ENCODE results near the gene FLNC. TPM values are rescaled to one million over a fixed set of nuclear protein-coding genes. Genes with fewer than 3 reads are reported as not detected.

The FLNC gene
- total RNA-seq, 1 donor from 2014 or later, result 31.9 TPM

DNA sequence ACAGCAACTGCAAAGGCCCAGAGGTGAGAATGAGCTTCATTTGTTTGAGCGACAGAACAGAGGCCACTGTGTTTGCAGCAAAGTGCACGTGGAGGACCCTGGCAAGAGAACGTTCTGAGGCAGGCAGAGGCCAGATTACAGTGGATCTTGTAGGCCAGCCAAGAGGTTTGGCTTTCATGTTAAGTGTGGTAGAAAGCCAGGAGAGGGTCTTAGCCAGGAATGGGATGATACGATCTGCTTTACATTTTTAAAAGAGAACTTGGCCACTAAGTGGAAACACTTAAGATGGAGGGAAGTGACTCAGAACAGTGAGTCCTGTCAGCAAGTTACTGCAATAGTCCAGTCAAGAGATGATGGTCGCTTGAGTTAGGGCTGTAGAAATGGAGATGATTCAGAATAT, 33.9 kb upstream of the FLNC start:
- intact Hi-C loops (cut with DNase I), result no loop called here
- no peak for DNase-seq (ENCODE audit: extremely low spot score in 2 of 2)

DNA sequence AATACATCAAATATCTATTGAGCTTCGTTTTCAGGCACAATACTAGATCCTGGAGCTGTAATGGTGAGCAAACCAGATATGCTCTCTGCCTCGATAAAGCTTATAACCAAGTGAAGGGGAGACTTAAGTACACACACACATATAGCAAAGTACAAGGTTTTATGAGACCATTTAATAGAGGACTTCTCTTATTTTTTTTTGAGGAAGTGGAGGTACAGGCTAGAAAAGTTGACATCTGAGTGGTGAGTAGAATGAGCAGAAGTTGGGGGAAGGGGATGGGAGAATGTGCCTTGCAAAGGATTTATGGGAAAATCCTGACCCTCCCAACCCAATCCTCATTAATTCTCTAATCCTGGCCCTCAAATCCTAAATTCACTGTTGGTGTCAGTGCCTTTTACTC, 30.8 kb upstream of the FLNC start:
- Histone ChIP-seq H3K9me3 (no peaks in the 10 kb centered on the region), H3K27me3 (no peaks in the 10 kb centered on the region), H3K4me3 (no peak overlapping the region), H3K36me3 (no peaks in the 10 kb centered on the region), H3K4me1 (no peaks in the 10 kb centered on the region), H3K27ac (no peak overlapping the region)
- DNase-seq (ENCODE audit: extremely low spot score in 2 of 2), result no peak
- intact Hi-C loops (cut with DNase I), result no loop called here
- no peak for TF ChIP-seq POLR2A (IDR thresholded peaks at IDR 0.05)
- TF ChIP-seq CTCF (IDR thresholded peaks at IDR 0.05), result no peak
- TF ChIP-seq POLR2AphosphoS5 (IDR thresholded peaks at IDR 0.05; ENCODE audit: insufficient read depth in 1 of 2, low read depth in 1 of 2), result no peak

More for the DNA sequence above, 33.9 kb upstream of the FLNC start:
- Histone ChIP-seq H3K27ac (no peak overlapping the region), H3K4me3 (no peak overlapping the region), H3K36me3 (no peaks in the 10 kb centered on the region), H3K27me3 (no peaks in the 10 kb centered on the region), H3K4me1 (peaks cover 17% of the 10 kb centered on the region), H3K9me3 (no peaks in the 10 kb centered on the region)
- no peak for TF ChIP-seq POLR2AphosphoS5 (IDR thresholded peaks at IDR 0.05; ENCODE audit: insufficient read depth in 1 of 2, low read depth in 1 of 2)
- TF ChIP-seq POLR2A (IDR thresholded peaks at IDR 0.05), result no peak
- TF ChIP-seq CTCF (IDR thresholded peaks at IDR 0.05), result no peak

DNA sequence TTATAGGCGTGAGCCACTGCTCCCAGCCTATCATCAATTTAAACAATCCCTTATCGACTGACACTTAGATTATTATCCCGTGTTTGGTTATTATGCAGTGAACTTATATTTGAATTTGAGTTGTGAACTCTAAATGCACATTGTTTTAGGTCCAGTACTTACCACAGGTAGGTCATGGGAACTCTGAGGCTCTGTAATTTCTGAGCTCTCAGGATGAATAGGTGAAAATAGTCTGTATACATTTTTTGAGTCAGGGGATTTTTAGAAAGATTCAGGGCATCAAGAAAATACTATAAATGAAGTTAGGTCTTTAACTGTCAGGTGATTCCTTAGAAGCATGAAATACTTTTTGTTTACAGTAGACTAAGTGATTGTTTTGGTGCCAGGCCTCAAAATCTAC, 29.6 kb upstream of the FLNC start:
- TF ChIP-seq POLR2AphosphoS5 (IDR thresholded peaks at IDR 0.05; ENCODE audit: insufficient read depth in 1 of 2, low read depth in 1 of 2) (no peak), POLR2A (IDR thresholded peaks at IDR 0.05) (no peak), CTCF (IDR thresholded peaks at IDR 0.05) (no peak)
- no peak for DNase-seq (ENCODE audit: extremely low spot score in 2 of 2)

DNA sequence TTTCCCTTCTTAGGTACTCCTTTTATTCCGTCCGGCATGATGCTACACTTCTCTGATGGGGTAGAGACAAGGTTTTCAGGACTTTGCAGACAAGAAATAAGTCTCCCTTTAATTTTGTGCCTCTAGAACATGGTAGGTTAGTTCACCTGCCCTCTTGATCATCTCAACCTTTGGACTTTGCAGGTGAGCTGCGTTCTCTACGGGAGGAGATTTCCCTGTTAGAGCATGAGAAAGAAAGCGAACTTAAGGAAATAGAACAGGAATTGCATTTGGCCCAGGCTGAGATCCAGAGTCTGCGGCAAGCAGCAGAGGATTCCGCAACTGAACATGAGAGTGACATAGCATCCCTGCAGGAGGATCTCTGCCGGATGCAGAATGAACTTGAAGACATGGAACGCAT, 29.2 kb upstream of the FLNC start:
- Histone ChIP-seq H3K27ac (no peak overlapping the region), H3K4me1 (no peaks in the 10 kb centered on the region), H3K36me3 (peaks cover 0 to 4% of the 10 kb centered on the region in 2 donors), H3K9me3 (no peaks in the 10 kb centered on the region), H3K27me3 (no peaks in the 10 kb centered on the region), H3K4me3 (no peak overlapping the region)
- DNase-seq (ENCODE audit: extremely low spot score in 2 of 2), result no peak
- intact Hi-C loops (cut with DNase I), result no loop called here
- TF ChIP-seq CTCF (IDR thresholded peaks at IDR 0.05) (no peak), POLR2A (IDR thresholded peaks at IDR 0.05) (no peak), POLR2AphosphoS5 (IDR thresholded peaks at IDR 0.05; ENCODE audit: insufficient read depth in 1 of 2, low read depth in 1 of 2) (no peak)

More for the DNA sequence above, 29.6 kb upstream of the FLNC start:
- Histone ChIP-seq H3K4me1 (no peaks in the 10 kb centered on the region), H3K36me3 (peaks cover 0 to 4% of the 10 kb centered on the region in 2 donors), H3K27ac (no peak overlapping the region), H3K27me3 (no peaks in the 10 kb centered on the region), H3K4me3 (no peak overlapping the region), H3K9me3 (no peaks in the 10 kb centered on the region)
- intact Hi-C loops (cut with DNase I), result no loop called here

GRCh38 chr7:128801667-128802418, 28.4 kb upstream of the FLNC start:
- H3K36me3 ChIP-seq, result peaks cover 0 to 4% of the 10 kb centered on the region in 2 donors
- no peak for TF ChIP-seq POLR2AphosphoS5 (IDR thresholded peaks at IDR 0.05; ENCODE audit: insufficient read depth in 1 of 2, low read depth in 1 of 2)
- no peak for TF ChIP-seq POLR2A (IDR thresholded peaks at IDR 0.05)
- no peak for TF ChIP-seq CTCF (IDR thresholded peaks at IDR 0.05)
- H3K4me3 ChIP-seq, result no peak overlapping the region
- no peak overlapping the region for H3K27ac ChIP-seq
- DNase-seq (ENCODE audit: extremely low spot score in 2 of 2), result no peak
- intact Hi-C loops (cut with DNase I), result no loop called here
- H3K9me3 ChIP-seq, result no peaks in the 10 kb centered on the region
- H3K27me3 ChIP-seq, result no peaks in the 10 kb centered on the region
- no peaks in the 10 kb centered on the region for H3K4me1 ChIP-seq
